Measurements from ENCODE around the gene SYCP2L.

DNA sequence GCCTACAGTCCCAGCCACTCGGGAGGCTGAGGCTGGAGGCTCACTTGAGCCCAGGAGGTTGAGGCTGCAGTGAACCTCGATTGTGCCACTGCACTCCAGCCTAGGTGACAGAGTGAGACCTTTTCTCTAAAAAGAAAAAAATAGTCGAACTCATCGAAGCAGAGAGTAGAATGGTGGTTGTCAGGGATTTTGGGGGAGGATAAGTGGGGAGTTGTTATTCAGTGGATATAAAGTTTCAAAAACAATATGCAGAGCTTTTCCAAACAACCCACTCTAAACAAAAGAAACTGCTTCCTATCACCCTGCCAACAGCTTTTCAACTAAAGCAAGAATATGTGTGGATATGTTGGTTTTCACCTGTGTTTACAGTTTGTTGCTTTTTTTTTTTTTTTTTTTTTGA lies 37.0 kb upstream of the SYCP2L start:
- TF ChIP-seq GATA2 (IDR thresholded peaks at IDR 0.05; ENCODE audit: low read depth, low read length) (no peak), GATA3 (IDR thresholded peaks at IDR 0.05; ENCODE audit: low read depth, low read length) (no peak)
